Measurements from ENCODE around the gene ZNF580. TPM values are rescaled to one million over a fixed set of nuclear protein-coding genes. Genes with fewer than 3 reads are reported as not detected.
A peak's percentile ranks its signal among the peaks of the same experiment; 100 is the strongest.

Gene ZNF580
- total RNA-seq, 1 donor from 2014 or later: 35.8 TPM

DNA sequence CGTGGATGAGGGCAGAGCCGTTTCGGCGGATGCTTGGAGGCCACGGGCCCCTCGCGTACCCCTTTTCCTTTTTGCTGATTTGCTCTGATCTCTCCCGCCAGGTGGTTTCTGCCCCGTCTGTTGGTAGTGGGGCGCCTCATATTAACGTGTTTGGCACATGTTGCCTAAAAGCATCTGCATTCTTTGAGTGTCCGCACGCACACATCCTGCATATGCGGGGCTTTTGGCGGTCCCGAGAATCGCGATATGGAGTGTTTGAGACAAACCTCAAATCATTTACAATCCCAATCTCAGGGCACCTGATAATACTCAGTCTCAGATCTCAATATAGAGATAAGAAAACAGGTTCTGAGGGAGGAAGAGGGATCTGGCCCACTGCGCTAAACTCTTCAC, 14.8 kb downstream of the ZNF580 start:
- H3K27me3 Mint-ChIP-seq (ENCODE audit: low read depth, unreplicated experiment): no peaks in the 10 kb centered on the region
- peaks cover 14% of the 10 kb centered on the region for H3K36me3 Mint-ChIP-seq (ENCODE audit: low read depth, unreplicated experiment)
- DNase-seq (ENCODE audit: low read depth) (no peak), FAIRE-seq (no peak)
- TF ChIP-seq, protein P1, sequence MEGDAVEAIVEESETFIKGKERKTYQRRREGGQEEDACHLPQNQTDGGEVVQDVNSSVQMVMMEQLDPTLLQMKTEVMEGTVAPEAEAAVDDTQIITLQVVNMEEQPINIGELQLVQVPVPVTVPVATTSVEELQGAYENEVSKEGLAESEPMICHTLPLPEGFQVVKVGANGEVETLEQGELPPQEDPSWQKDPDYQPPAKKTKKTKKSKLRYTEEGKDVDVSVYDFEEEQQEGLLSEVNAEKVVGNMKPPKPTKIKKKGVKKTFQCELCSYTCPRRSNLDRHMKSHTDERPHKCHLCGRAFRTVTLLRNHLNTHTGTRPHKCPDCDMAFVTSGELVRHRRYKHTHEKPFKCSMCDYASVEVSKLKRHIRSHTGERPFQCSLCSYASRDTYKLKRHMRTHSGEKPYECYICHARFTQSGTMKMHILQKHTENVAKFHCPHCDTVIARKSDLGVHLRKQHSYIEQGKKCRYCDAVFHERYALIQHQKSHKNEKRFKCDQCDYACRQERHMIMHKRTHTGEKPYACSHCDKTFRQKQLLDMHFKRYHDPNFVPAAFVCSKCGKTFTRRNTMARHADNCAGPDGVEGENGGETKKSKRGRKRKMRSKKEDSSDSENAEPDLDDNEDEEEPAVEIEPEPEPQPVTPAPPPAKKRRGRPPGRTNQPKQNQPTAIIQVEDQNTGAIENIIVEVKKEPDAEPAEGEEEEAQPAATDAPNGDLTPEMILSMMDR (IDR thresholded peaks at IDR 0.05; ENCODE audit: insufficient read depth, low read depth, low read length): no peak
- TF ChIP-seq EZH2 (IDR thresholded peaks at IDR 0.05; ENCODE audit: insufficient read depth, low read length): no peak
- peak overlapping the region; percentile 96 for H3K4me3 Mint-ChIP-seq (ENCODE audit: unreplicated experiment)
- Histone ChIP-seq H3K4me1 (ENCODE audit: insufficient read depth, low read length) (peaks cover 26% of the 10 kb centered on the region), H3K79me2 (ENCODE audit: insufficient read depth, low read length) (peaks cover 58% of the 10 kb centered on the region), H3K4me3 (ENCODE audit: insufficient read depth, low read depth, low read length) (peak overlapping the region; percentile 94), H3K9me3 (ENCODE audit: insufficient read depth, low read depth, low read length) (no peaks in the 10 kb centered on the region), H3K27me3 (ENCODE audit: insufficient read depth, low read length) (no peaks in the 10 kb centered on the region), H3K36me3 (ENCODE audit: insufficient read depth, low read length) (no peaks in the 10 kb centered on the region), H3K27ac (ENCODE audit: low read depth, low read length) (peak overlapping the region; percentile 99), H4K20me1 (ENCODE audit: insufficient read depth, low read length) (peaks cover 53% of the 10 kb centered on the region), H3K9ac (ENCODE audit: low read length) (peak overlapping the region; percentile 99), H2AFZ (ENCODE audit: low read depth, low read length) (peak overlapping the region; percentile 68), H3K4me2 (ENCODE audit: low read length) (peak overlapping the region; percentile 97)
- H3K27ac Mint-ChIP-seq (ENCODE audit: unreplicated experiment): peak overlapping the region; percentile 93
- H3K4me1 Mint-ChIP-seq (ENCODE audit: low read depth, unreplicated experiment): peaks cover 26% of the 10 kb centered on the region
- no peaks in the 10 kb centered on the region for H3K9me3 Mint-ChIP-seq (ENCODE audit: unreplicated experiment)

DNA sequence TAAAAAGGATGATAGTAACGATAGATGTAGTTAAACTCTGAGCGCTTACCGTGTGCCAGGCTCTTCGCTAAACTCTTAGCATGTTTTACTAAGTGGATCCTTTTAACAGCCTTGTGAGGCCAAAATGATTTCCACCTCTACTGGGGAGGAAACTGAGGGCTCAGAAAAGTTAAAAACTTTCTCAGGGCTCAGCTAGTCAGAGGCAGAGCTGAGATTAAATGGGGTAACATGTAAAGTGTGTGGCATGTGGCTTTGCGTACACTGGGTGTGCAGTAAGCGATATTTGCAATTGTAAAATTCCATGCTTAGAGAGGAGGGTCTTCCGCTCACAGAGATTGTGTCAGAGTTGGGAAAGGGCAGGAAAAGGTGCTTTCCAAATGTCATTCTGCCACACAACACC, 15.8 kb downstream of the ZNF580 start:
- H3K27ac Mint-ChIP-seq (ENCODE audit: unreplicated experiment): peak overlapping the region; percentile 93
- peak overlapping the region; percentile 97 for H3K4me2 ChIP-seq (ENCODE audit: low read length)
- H3K4me3 ChIP-seq (ENCODE audit: insufficient read depth, low read depth, low read length): peak overlapping the region; percentile 94
- H3K27ac ChIP-seq (ENCODE audit: low read depth, low read length): peak overlapping the region; percentile 99
- DNase-seq (ENCODE audit: low read depth) (no peak), FAIRE-seq (no peak)
- H2AFZ ChIP-seq (ENCODE audit: low read depth, low read length): no peak overlapping the region
- H3K36me3 ChIP-seq (ENCODE audit: insufficient read depth, low read length): no peaks in the 10 kb centered on the region
- peaks cover 10% of the 10 kb centered on the region for H3K36me3 Mint-ChIP-seq (ENCODE audit: low read depth, unreplicated experiment)
- no peaks in the 10 kb centered on the region for H3K27me3 ChIP-seq (ENCODE audit: insufficient read depth, low read length)
- peak overlapping the region; percentile 99 for H3K9ac ChIP-seq (ENCODE audit: low read length)
- peaks cover 62% of the 10 kb centered on the region for H4K20me1 ChIP-seq (ENCODE audit: insufficient read depth, low read length)
- peaks cover 26% of the 10 kb centered on the region for H3K4me1 Mint-ChIP-seq (ENCODE audit: low read depth, unreplicated experiment)
- H3K4me1 ChIP-seq (ENCODE audit: insufficient read depth, low read length): peaks cover 26% of the 10 kb centered on the region
- H3K27me3 Mint-ChIP-seq (ENCODE audit: low read depth, unreplicated experiment): no peaks in the 10 kb centered on the region
- no peaks in the 10 kb centered on the region for H3K9me3 ChIP-seq (ENCODE audit: insufficient read depth, low read depth, low read length)
- H3K9me3 Mint-ChIP-seq (ENCODE audit: unreplicated experiment): no peaks in the 10 kb centered on the region
- H3K4me3 Mint-ChIP-seq (ENCODE audit: unreplicated experiment): peak overlapping the region; percentile 96
- peaks cover 67% of the 10 kb centered on the region for H3K79me2 ChIP-seq (ENCODE audit: insufficient read depth, low read length)
- TF ChIP-seq, protein P1 (IDR thresholded peaks at IDR 0.05; ENCODE audit: insufficient read depth, low read depth, low read length): no peak

DNA sequence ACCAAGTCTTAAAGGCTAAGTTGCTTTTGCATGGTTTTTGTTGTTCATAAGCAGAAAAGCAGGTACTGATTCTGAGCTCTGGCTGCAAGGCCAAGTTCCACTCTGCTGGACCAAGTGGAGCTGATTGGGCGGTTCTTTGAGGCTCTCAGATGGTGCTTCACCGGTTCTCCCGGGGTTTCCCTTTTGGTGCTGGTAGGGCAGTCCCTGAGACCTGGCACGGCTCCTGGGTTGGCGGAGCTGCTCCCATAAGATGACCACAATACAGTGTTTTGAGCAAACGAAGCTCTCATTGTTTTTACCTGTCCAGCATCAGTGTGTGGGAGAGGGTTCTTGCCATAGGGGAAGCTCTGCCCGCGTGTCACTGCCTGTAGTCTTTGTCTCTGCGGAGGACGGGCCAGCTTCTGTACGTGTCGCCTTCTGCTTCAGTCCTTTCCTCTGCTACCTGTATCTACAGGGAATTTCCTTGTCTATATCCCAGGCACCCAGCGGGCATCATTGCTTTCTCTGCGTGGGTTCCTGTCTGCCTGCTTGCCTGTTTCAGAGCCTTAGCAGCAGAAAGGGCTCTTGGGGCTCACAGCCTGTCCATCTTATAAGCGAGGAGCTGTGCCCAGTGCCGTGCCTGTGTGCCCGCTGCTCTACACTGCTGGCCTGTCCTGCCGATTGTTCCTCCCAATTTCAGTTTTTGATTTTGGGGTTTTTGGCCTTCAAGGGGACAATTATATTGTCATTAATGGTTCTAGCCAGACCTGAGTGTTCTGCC, 16.4 kb downstream of the ZNF580 start:
- H3K36me3 Mint-ChIP-seq (ENCODE audit: low read depth, unreplicated experiment): peaks cover 6% of the 10 kb centered on the region
- peaks cover 74% of the 10 kb centered on the region for H3K79me2 ChIP-seq (ENCODE audit: insufficient read depth, low read length)
- H3K4me2 ChIP-seq (ENCODE audit: low read length): peak overlapping the region; percentile 97
- peaks cover 26% of the 10 kb centered on the region for H3K4me1 ChIP-seq (ENCODE audit: insufficient read depth, low read length)
- H3K27me3 ChIP-seq (ENCODE audit: insufficient read depth, low read length): no peaks in the 10 kb centered on the region
- H3K36me3 ChIP-seq (ENCODE audit: insufficient read depth, low read length): no peaks in the 10 kb centered on the region
- H3K4me1 Mint-ChIP-seq (ENCODE audit: low read depth, unreplicated experiment): peaks cover 26% of the 10 kb centered on the region
- peaks cover 68% of the 10 kb centered on the region for H4K20me1 ChIP-seq (ENCODE audit: insufficient read depth, low read length)
- H3K27ac Mint-ChIP-seq (ENCODE audit: unreplicated experiment): peak overlapping the region; percentile 8
- no peaks in the 10 kb centered on the region for H3K9me3 Mint-ChIP-seq (ENCODE audit: unreplicated experiment)
- FAIRE-seq: no peak
- H3K27ac ChIP-seq (ENCODE audit: low read depth, low read length): no peak overlapping the region
- H3K4me3 ChIP-seq (ENCODE audit: insufficient read depth, low read depth, low read length): peak overlapping the region; percentile 94
- H2AFZ ChIP-seq (ENCODE audit: low read depth, low read length): no peak overlapping the region
- H3K27me3 Mint-ChIP-seq (ENCODE audit: low read depth, unreplicated experiment): no peaks in the 10 kb centered on the region
- H3K9ac ChIP-seq (ENCODE audit: low read length): peak overlapping the region; percentile 99
- TF ChIP-seq EZH2 (IDR thresholded peaks at IDR 0.05; ENCODE audit: insufficient read depth, low read length): no peak
- TF ChIP-seq, protein P1 (IDR thresholded peaks at IDR 0.05; ENCODE audit: insufficient read depth, low read depth, low read length): no peak
- no peaks in the 10 kb centered on the region for H3K9me3 ChIP-seq (ENCODE audit: insufficient read depth, low read depth, low read length)
- DNase-seq (ENCODE audit: low read depth): no peak
- H3K4me3 Mint-ChIP-seq (ENCODE audit: unreplicated experiment): peak overlapping the region; percentile 96
